Stimulated activated CD4-positive, alpha-beta T cell treated with anti-CD3 and anti-CD28 coated beads, Interleukin-4, amount 100 ng/mL, for 4 hours (primary cell): ENCODE measurements around the gene MRPS2.
A peak's percentile ranks its signal among the peaks of the same experiment; 100 is the strongest.
"Not testable (repeated sequence)": the region's sequence is repeated elsewhere in the genome, so short reads cannot be mapped to it uniquely, and the experiment has no call there.

Source experiments
- DNase-seq, 2 experiments: peaks; one replicate each; pipeline ENCODE4 v3.0.0-alpha.2; 2020

Gene MRPS2

DNA sequence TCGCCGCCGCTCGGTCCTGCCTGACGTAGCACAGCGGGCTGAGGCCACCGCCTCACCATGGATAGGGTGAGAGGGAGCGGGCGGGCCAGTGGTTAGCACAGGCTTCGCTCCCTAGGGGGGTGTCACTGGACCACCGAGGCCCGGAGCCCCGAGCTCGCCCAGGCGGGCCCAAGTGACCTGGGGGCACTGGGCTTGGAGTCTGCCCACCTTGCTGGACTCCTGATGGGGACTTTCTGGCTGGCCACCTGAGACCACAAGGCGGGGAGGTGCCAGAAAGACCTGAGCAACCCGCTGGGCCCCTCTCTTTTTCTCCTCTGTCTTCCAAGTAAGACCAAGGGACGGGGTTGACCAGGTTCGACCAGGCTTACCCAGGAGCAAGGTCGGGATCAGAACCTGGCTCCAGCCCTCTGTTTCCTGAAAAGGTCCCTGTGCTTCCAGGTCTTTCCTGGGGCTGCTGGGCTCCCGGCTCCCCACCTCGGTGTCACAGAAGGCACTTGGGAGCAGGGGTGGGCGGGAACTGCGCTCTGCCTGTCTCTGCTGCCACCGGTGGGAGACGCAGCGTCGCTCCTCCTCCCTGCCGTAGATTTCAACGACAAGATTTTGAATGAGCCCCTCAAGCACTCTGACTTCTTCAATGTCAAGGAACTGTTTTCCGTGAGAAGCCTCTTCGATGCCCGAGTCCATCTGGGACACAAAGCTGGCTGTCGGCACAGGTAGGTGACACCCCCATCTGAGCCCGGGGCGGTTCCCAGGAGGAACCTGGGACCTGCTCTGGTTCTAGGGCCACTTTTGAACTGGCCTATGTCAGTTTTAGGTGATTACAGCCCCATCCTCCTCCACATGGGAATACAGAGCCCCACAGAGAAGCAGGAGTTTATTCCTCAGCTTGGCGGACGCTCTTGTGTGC lies 1.0 kb downstream of the MRPS2 start:
- peak in 1 of 2 experiments; percentile 49 for DNase-seq

DNA sequence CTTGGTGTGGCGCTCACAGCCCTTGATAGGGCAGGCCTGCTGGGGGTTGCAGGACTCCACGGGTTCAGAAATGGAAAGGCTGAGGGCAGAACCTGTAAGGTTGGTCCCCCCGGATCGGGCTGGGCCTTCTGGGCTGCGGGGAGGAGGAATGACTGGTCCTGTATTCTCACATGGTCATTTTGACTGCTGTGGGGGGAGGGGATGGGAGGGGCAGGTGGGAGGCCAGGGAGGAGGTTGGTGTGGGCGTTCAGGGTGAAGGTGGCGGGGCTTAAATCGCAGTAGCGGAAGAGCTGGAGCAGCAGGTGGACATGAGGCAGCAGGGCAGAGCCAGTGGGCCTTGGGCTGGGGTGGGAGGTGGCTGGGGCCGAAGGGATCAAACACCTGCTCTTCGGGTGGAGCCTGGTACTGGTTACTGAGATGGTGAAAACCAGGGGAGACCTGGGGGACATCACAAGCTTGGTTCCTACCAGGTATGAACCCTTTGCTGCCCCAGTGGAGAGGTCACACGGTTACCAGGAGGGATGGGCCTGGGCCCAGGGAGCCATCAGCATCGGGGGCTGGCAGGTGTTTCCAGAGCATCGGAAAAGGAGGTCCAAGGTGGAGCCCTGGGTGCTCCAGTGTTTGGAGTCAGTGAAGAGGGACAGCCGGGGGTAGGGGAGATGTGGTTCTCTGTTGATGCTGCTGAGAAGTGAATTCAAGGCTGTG lies 1.8 kb downstream of the MRPS2 start:
- DNase-seq, result no peak

DNA sequence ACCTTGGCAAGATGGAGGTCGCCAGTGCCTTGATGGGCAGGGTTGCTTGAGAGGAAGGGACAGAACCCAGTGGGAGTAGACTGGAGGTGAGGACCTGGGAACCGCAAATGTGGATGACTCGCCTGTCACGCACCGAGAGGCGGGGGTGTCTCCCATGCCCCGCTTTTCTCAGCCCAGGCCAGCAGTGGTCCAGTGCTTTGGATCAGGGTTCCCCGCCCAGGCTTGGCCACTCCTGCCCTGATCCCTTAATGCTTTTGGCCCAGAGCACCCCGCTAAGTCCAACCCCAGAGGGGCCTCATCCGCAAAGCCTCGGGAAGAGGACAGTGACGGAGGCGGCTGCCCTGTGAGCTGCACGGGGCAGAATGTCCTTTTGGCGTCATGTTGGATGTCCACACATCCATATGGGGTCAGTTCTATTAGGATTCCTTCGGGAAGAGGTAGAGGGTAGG lies 2.4 kb downstream of the MRPS2 start:
- no peak for DNase-seq

DNA sequence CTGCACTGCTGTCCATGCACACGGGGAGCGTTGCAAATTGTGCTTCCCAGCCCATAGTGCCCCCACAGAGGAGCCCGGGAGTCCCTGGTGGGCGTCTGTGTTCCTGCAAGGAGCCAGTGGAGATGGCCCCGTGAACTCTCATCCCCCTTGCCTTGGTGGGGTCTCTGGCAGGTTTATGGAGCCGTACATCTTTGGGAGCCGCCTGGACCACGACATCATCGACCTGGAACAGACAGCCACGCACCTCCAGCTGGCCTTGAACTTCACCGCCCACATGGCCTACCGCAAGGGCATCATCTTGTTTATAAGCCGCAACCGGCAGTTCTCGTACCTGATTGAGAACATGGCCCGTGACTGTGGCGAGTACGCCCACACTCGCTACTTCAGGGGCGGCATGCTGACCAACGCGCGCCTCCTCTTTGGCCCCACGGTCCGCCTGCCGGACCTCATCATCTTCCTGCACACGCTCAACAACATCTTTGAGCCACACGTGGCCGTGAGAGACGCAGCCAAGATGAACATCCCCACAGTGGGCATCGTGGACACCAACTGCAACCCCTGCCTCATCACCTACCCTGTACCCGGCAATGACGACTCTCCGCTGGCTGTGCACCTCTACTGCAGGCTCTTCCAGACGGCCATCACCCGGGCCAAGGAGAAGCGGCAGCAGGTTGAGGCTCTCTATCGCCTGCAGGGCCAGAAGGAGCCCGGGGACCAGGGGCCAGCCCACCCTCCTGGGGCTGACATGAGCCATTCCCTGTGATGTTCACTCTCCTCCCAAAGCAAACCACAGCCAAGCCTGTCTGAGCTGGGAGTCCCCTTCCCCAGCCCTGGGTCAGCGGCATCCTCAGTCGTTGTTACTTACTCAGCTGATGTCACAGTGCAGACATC lies 3.1 kb downstream of the MRPS2 start:
- no peak for DNase-seq

- DNase-seq, result peak; percentile 44 to 57
Observed at GRCh38 chr9:135504262-135505243, 4.1 kb downstream of the MRPS2 start.

- DNase-seq, result no peak
Observed at GRCh38 chr9:135505406-135506187, 5.1 kb downstream of the MRPS2 start.

DNA sequence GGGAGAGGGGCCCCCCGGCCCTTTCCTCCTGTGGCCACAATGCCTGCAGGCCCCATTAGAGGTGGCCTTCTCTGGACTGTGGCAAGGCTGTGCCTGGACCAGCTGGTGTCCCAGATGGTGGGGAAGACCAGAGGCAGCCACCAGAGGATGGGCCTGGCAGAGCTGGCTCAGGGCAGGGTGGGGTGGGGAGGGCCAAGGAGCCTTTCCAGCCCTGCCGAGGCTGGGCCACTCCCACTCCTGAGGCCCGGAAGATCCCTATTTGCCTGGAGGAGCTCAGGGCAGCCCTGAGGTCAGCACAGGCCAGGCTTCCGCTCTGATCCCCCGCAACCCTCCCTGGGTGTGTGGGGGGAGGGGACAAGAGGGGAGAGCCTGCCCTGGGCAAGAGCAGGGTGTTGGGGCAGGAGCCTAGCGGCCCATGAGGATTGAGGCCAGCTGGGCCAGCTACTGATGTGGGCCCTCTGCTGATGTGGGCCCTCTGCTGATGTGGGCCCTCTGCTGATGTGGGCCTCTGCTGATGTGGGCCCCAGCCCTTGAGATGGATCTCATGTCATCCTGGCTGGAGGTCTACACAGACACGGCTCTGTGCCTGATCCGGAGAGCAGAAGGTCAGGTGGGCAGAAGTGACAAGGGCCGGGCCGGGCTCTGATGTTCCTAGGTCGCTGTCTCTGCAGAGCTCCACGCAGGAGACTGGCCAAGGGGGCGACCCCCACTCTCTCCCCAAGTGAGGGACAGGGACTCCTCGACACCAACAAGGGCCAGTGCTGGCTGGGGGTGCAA lies 6.0 kb downstream of the MRPS2 start:
- no peak for DNase-seq

GRCh38 chr9:135507104-135508035 lies 6.9 kb downstream of the MRPS2 start:
- DNase-seq, result no peak

- DNase-seq, result no peak
Observed at GRCh38 chr9:135508211-135508820, 7.8 kb downstream of the MRPS2 start.

- DNase-seq, result no peak
Observed at GRCh38 chr9:135509458-135509857, 9.0 kb downstream of the MRPS2 start.

GRCh38 chr9:135512241-135512603 lies 11.7 kb downstream of the MRPS2 start:
- no peak for DNase-seq

GRCh38 chr9:135512904-135513303 lies 12.4 kb downstream of the MRPS2 start:
- DNase-seq, result no peak

- DNase-seq, result no peak
Observed at GRCh38 chr9:135513351-135513846, 12.9 kb downstream of the MRPS2 start.

DNA sequence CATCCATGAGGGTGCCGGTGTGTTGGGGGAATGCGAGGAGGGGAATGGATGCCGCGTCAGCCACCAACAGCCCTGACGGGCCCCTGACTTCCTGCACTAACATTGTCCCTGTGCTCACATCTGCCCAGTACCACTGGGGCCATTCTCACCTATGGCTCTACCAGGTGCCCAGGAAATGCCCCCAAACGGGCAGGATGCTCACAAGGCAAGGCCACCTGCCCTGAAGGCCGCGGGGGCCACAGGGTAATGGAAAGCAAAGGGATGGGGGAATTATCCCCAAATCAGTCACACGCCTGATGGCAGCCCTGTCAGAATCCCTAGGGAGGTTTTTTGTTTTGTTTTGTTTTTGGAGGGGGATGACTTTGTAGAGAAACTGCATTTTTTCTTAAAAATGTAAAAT lies 13.4 kb downstream of the MRPS2 start:
- not testable (repeated sequence) for DNase-seq

GRCh38 chr9:135514342-135515082 lies 14.0 kb downstream of the MRPS2 start:
- DNase-seq, result no peak

DNA sequence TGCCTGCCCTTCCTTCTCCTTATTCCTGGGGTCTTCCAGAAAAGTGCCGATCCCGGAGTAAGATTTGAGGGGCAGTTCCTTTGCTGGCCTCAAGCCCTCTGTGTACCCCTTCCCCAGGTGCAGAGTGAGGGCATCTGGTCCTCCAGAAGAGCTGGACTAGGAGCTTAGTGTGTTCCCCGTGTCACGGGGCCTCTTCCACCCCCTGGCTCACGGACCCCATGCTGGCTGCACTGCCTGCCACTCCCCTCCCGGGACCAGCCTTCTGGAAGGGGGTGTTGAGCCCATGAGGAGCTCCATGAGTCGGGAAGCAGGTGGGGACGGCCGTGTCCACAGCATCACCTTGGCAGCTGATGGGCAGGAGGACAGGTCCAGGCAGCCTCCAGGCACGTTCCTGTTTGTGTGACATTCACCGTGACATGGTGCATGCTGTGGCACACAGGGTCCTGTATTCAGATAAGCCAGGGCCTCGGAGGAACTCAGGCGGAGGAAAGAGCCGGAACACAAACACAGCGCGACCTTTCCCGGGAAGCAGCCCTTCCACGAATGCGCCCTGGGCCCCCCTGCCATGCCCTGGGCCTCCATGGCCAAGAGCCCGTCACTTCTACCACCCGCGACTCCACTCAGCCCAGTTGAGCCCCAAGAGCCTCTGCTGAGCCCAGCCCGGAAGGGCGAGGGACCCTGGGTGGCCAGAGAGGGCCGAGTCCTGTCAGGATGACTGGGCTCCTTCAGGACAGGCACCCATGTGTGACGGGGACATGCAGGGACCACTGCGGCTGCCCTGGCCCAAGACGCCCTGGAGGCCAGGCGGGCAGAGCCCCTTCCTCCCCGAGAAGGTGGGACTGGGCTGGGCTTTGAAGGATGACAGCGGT lies 14.8 kb downstream of the MRPS2 start:
- no peak for DNase-seq
